OCI-LY3 (cell line): Measurements from ENCODE around the gene ITM2C.

Source experiments
- EZH2phosphoT487 ChIP-seq: fragments of 200-600 bp; shearing (Covaris generic); IDR thresholded peaks from 2 replicates; pipeline ENCODE4 v1.6.1; 2018; ENCODE audit warnings: antibody characterized with exemption, mixed run types, low read depth
- TF ChIP-seq, protein P1 (sequence below): fragments of 200-600, 300-600 bp; sonication (generic); IDR thresholded peaks from 2 replicates; pipeline ENCODE4 v1.5.1; 2014; ENCODE audit warnings: antibody characterized with exemption, low read length, low read depth

DNA sequence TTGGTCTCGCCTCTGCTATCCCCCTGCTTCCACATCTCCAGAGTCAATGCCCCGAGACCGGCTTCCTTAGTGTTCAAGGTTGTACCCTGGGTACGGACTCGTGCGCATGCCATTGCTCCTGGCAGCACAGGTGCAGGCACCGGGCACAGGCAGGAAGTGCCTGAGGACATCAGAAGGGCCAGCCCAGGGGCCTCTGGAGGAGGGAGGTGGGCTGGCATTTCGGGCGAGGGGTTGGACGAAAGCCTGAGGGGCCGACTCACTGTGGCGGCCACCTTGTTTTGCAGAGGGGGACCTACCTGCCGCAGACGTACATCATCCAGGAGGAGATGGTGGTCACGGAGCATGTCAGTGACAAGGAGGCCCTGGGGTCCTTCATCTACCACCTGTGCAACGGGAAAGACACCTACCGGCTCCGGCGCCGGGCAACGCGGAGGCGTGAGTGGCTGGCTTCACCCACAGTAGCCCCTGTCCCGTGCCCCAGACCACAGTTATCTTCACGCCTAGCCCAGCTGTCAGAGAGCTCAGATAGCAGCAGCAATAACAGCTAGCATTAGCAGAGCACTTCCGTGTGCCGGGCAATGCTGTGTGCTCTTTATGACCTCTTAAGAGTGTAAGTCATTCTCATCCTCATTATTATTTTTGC, 12.5 kb downstream of the ITM2C start:
- TF ChIP-seq, protein P1, sequence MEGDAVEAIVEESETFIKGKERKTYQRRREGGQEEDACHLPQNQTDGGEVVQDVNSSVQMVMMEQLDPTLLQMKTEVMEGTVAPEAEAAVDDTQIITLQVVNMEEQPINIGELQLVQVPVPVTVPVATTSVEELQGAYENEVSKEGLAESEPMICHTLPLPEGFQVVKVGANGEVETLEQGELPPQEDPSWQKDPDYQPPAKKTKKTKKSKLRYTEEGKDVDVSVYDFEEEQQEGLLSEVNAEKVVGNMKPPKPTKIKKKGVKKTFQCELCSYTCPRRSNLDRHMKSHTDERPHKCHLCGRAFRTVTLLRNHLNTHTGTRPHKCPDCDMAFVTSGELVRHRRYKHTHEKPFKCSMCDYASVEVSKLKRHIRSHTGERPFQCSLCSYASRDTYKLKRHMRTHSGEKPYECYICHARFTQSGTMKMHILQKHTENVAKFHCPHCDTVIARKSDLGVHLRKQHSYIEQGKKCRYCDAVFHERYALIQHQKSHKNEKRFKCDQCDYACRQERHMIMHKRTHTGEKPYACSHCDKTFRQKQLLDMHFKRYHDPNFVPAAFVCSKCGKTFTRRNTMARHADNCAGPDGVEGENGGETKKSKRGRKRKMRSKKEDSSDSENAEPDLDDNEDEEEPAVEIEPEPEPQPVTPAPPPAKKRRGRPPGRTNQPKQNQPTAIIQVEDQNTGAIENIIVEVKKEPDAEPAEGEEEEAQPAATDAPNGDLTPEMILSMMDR = no peak
- TF ChIP-seq EZH2phosphoT487 = no peak
